Nasal cavity respiratory epithelium epithelial cell of viscerocranial mucosa (primary cell): ENCODE measurements around the gene HMOX1. TPM values are rescaled to one million over a fixed set of nuclear protein-coding genes. Genes with fewer than 3 reads are reported as not detected.

Source experiments
- total RNA-seq: library from RNA; depleted of rRNA; stranded (reverse); fragments of >200 nt; gene quantifications from 2 replicates; pipeline ENCODE4 v1.2.3, GENCODE V29; 2014

The HMOX1 gene
- 6.2 and 13.7 TPM in 2 replicates for total RNA-seq

GRCh38 chr22:35380537-35381423, at the start of gene HMOX1:
Gene HMOX1, plus strand, starts transcription at chr22:35381096. Its CDS starts 78 bp downstream, at chr22:35381174.

GRCh38 chr22:35399678-35400500, 19.0 kb downstream of the HMOX1 start, which contains the start of gene MCM5:
Gene MCM5, plus strand, starts transcription at chr22:35400140. Its CDS starts 299 bp downstream, at chr22:35400439.

Other genes starting within 250 kb of the HMOX1 start
- gene HMGXB4, start 123.6 kb upstream of the HMOX1 start, total RNA-seq = 18.9 and 21.5 TPM in 2 replicates
- gene TOM1, start 81.2 kb upstream of the HMOX1 start, total RNA-seq = 29.0 and 39.2 TPM in 2 replicates
- 8.2 and 9.0 TPM in 2 replicates for gene MCM5, start 19.0 kb downstream of the HMOX1 start, total RNA-seq
- gene RASD2, start 159.7 kb downstream of the HMOX1 start, total RNA-seq = under 0.01 and 0.14 TPM in 2 replicates
- 0.21 TPM in 1 of 2 replicates, not detected in the other for gene MB, start 236.2 kb downstream of the HMOX1 start, total RNA-seq